Choroid plexus epithelial cell (primary cell): ENCODE results near the gene SND1.

Experiments used
- DNase-seq: peaks from one replicate; pipeline ENCODE4 v3.0.0-alpha.2; 2010; ENCODE audit warnings: low read depth
- H3K4me3 ChIP-seq: 2 replicates; pipeline ENCODE4 v1.5.1; 2011; ENCODE audit warnings: low read depth, mild to moderate bottlenecking, control low read depth, low read length, moderate library complexity
- TF ChIP-seq, protein P1 (sequence below): conservative IDR thresholded peaks from 2 replicates; pipeline ENCODE4 v1.5.1; 2011; ENCODE audit warnings: low read depth, mild to moderate bottlenecking, control low read depth, inconsistent platforms, low read length, moderate library complexity

SND1 gene

DNA sequence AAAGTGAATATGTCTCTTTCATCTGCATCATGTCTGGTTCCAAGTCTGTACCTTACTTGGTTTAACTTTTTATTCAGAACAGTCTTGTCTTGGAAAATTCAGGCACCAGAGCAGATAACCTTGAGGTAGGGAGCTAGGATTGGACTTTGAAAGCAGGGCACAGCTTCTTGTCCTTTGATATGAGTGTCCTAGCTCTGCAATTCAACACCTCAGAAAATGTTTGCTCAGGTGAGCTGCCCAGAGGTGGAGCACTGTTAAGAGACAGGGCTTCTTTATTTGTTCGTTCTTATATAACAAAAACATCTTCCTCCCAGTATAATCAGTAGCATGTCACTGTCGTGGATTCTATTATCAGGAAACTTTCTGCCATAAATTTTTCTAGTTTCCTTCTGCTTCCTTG lies 260.9 kb downstream of the SND1 start:
- TF ChIP-seq, protein P1, sequence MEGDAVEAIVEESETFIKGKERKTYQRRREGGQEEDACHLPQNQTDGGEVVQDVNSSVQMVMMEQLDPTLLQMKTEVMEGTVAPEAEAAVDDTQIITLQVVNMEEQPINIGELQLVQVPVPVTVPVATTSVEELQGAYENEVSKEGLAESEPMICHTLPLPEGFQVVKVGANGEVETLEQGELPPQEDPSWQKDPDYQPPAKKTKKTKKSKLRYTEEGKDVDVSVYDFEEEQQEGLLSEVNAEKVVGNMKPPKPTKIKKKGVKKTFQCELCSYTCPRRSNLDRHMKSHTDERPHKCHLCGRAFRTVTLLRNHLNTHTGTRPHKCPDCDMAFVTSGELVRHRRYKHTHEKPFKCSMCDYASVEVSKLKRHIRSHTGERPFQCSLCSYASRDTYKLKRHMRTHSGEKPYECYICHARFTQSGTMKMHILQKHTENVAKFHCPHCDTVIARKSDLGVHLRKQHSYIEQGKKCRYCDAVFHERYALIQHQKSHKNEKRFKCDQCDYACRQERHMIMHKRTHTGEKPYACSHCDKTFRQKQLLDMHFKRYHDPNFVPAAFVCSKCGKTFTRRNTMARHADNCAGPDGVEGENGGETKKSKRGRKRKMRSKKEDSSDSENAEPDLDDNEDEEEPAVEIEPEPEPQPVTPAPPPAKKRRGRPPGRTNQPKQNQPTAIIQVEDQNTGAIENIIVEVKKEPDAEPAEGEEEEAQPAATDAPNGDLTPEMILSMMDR = no peak
- no peak overlapping the region for H3K4me3 ChIP-seq
- no peak for DNase-seq

DNA sequence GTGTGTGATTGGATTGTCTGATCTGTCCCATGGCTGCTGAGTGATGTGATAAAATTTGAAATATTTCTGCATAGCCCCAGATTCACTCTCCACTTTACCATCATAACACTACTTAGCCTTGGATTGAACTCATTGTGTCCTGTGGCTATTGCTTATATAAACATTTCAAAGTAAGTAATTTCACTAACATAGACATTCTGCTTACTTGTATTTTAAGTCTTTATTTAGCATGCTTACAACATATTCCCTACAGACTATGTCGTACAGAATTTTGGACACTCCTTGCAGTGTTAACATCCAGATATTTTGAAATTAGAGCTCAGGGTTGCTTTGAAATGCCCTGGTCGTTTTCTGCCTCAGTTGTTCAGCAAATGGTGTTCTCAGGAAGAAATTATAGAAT lies 261.7 kb downstream of the SND1 start:
- H3K4me3 ChIP-seq = no peak overlapping the region
- DNase-seq = peak; percentile 61
- TF ChIP-seq, protein P1 = no peak

DNA sequence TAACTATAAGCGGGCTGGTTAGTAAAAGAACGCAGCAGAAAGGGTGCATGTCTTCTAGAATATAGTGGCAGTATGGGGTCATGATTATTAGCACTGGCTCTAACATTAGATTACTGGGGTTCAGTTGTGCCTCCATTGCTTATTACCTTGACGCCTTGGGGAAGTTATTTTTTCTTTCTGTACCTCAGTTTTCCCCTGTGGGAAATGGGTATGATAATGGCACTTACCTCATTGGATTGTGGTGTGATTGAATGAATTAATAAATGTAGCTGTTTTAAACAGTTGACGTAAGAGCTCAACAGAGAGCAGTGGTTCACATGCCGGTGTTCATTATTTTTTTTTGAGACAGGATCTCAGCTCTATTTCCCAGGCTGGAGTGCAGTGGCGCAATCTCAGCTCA lies 262.7 kb downstream of the SND1 start:
- no peak overlapping the region for H3K4me3 ChIP-seq
- DNase-seq = no peak
- TF ChIP-seq, protein P1 = no peak

DNA sequence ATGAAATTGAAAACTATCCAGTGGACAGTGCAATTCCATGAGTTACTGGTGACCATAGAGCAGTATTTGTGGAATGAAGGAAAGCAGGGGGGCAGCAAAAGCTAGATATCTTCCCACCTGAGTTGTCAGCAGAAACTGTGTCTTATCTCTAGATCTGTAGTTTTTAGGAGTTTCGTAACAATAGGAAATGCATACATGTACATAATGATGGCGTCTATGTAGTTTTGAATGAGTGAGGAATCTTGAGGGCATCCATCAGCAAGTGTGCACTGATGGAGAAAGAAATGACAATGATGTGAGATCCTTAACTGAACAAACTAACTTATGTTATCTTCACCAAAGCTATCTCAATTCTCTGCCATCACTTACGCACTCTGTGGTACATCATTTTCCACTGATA lies 264.7 kb downstream of the SND1 start:
- H3K4me3 ChIP-seq = no peak overlapping the region
- no peak for DNase-seq
- TF ChIP-seq, protein P1 = no peak

DNA sequence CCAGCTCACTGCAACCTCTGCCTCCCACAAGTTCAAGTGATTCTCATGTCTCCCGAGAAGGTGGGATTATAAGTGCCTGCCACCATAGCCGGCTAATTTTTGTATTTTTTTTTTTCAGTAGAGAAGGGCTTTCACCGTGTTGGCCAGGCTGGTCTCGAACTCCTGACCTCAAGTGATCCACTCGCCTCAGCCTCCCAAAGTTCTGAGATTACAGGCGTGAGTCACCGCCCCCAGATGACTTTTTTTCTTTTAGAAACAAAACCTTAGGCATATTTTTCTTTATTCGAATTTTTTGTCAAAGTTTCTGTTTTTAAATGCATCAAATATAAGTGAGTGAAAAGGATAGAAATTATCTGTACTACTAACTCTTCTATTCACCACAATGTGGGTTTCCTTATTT lies 266.1 kb downstream of the SND1 start:
- DNase-seq = no peak
- H3K4me3 ChIP-seq = no peak overlapping the region
- TF ChIP-seq, protein P1 = no peak

DNA sequence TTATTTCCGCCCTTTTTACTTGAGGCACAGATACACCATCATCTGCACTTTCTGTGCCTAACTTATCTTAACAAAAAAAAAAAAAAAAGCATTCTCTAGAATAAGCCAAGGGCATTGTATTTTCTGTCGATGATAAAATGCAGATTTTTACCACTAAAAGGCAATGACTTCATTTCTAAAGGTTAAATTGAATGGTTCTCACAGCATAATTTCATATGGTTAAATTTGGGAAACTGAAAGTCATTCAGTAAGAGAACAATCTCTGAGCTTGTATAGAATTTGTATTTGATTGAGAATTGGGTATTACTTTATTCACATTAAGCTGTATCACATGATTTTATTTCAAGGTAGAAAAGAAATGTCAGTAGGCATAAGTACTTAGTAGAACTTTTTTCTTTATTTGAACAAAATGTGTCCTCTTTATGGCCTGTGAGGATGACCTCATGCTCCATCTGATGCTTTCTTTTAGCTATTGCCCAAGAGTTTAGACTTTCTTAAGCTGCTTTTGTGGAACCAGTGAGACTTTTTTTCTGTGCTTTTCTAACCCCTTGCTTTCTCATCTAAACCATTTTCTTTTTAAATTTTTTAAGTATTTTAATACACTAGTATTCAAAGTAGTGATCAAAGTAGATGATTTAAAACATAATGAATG lies 268.9 kb downstream of the SND1 start:
- no peak overlapping the region for H3K4me3 ChIP-seq
- TF ChIP-seq, protein P1 = no peak
- DNase-seq = peak; percentile 82

DNA sequence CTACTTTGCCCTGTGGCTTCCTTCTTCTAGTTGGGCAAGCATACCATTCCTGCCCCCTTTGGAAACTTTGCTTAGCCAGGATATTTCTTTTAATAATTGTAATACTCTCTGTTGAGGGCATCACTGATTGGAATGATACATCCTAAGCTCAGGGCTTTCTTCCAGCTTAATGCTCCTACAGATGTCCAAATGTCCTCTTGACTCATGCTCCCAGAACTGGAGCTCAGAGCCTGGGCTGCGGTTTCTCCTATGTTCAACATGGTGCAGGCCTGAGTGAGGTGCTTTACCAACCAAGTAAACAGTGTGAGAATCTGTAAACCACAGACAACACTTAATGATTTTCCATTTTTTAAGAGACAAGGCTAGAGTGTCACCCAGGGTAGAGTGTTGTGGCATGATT lies 270.7 kb downstream of the SND1 start:
- no peak overlapping the region for H3K4me3 ChIP-seq
- TF ChIP-seq, protein P1 = no peak
- DNase-seq = no peak
